ENCODE measurements around the gene ACOT7.
A peak's percentile ranks its signal among the peaks of the same experiment; 100 is the strongest.

Gene ACOT7

DNA sequence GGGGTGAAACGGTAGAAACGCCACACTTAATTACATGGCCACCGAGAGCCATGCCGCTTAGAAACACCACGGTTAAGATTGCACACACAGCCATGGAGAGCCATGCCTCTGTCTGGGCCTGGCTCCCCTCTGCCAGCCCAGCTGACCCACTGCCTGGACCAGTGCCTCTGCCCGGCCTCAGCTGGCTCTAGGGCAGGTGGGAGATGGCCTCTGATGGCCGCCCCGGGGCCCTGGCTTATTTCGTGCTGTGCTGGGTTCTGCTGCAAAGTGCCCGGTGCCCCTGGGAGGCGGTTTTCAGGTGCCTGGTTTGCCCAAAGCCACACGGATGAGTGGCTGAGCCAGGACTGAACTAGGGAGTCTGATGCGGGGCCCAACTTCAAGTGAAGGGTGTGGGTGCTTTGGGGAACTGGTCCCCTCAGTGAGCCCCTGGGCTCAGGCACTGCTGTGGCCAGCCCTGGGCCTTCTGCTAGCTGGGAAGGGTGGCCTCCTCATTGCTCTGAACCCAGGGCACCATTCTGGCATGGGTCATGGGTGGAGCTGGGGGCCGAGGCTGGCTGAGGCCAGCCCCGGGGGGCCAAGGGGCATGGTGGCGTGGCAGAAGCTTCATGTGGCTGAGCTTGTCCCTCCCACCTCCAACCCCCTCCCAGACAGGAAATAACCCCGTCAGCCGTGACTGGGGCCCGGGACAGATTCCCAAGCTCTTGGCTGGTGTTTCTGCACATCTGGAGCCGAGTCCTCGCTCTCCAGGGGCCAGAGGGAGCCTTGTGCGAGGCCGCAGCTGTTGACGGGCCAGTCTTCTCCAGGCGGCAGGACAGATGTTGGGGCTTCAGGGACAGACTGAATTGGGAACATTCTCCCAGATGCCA is 130.8 kb downstream of the ACOT7 start:
- DNase-seq: no peak

DNA sequence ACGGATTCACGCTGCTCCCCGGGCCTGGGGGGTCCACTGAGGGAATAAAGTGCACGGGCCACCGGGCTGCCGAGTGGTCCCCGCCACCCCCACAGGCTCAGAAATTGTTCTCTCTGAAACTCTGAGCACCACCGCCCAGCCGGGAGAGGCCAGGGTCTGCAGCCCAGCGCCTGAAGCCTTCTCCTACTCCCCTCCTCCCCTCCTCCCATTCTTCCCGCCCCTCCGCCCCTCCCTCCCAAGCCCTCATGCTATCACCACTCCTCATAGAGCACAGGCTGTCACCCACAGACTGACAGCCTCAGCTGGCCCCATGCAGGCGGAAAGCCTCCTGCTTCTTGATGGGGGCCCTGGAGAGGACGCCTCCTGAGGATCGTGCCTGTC is 132.0 kb downstream of the ACOT7 start:
- no peak for DNase-seq

- peak; percentile 9 for DNase-seq
Measured at GRCh38 chr1:6260961-6261614, 132.5 kb downstream of the ACOT7 start, which contains the start of gene GPR153. Gene GPR153 (minus strand): TSS chr1:6261098. CDS start chr1:6254905, 6,193 bp downstream.

GRCh38 chr1:6260433-6260934 is 133.1 kb downstream of the ACOT7 start:
- peak; percentile 13 for DNase-seq

GRCh38 chr1:6259491-6260362 is 133.8 kb downstream of the ACOT7 start:
- DNase-seq: peak; percentile 74

DNA sequence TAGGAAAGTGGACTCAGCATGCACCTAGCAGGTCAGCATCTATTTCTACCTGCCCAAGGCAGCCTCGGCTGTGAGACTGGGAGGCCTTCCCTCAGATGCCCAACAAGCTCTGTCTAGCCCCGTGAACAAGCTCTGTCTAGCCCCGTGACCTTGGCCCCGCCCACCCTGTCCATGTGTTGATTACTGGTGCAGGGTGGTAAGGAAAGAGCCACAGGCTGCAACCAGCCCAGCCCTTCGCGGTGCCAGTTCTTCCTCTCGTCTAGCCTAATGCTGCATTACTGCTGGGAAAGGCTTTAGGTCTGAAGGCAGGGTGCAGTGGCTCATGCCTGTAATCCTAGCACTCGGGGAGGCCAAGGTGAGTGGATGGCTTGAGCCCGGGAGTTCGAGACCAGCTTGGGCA is 134.9 kb downstream of the ACOT7 start:
- DNase-seq: no peak

DNA sequence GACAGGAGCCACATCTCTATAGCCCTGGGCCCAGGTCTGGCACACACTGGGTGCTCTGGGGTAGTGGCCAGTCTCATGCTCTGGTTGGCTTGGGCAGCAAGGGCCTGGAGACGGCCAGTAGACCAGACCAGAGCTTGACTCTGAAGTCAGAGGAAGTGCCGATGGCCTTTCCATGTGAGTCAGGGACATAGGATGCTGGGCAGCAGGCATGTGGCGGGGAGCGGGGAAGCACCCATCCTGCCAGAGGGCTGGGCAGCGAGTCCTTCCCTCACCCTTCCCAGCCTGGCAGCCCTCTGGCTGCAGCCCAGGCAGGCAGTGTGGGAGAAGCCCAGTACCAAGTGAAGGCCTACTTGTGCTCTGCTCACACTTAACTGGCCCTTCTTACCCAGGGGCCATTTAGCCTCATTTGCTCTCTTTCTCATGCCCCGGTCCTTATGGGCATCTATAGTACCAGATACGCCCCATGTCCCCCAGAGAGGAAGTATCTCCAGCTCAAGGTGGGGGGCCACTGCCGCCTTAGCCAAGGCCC is 136.0 kb downstream of the ACOT7 start:
- DNase-seq: no peak

GRCh38 chr1:6256645-6257044 is 136.9 kb downstream of the ACOT7 start:
- DNase-seq: no peak

- no peak for DNase-seq
Measured at GRCh38 chr1:6254691-6255090, 138.9 kb downstream of the ACOT7 start.

DNA sequence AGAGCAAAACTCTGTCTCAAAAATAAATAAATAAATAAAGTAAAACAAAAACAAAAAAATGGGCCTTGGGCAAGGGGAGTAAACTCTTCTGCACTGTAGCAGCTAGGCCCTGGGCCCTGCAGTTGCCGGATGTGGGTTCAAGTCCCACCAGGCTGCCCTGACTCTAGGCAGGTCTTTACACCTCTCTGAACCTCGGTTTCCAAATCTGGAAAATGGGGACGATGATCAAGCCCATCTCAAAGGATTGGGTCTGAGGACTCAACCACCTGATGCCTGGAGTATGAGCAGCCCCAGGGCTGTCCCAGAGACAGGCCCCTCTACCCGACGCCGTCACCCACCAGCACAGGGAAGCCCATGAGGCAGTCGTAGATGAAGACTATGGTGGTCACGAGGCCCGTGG is 140.2 kb downstream of the ACOT7 start:
- no peak for DNase-seq

DNA sequence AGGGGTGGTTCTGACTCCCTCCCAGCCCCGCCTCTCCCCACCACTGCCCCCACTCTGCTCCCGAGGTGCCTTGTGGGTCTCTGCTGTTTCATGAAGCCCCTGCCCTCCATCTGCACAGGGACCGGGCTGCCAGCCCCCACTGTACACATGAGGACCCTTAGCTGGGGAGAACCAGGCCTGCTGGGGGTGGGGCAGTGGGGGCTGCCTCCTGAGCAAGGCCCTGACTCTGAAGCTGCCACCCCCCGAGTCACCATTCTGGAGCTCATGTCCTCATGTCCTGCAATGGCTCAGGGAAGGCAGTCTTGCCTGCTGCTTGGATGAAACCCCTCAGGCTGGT is 141.2 kb downstream of the ACOT7 start:
- DNase-seq: no peak

DNA sequence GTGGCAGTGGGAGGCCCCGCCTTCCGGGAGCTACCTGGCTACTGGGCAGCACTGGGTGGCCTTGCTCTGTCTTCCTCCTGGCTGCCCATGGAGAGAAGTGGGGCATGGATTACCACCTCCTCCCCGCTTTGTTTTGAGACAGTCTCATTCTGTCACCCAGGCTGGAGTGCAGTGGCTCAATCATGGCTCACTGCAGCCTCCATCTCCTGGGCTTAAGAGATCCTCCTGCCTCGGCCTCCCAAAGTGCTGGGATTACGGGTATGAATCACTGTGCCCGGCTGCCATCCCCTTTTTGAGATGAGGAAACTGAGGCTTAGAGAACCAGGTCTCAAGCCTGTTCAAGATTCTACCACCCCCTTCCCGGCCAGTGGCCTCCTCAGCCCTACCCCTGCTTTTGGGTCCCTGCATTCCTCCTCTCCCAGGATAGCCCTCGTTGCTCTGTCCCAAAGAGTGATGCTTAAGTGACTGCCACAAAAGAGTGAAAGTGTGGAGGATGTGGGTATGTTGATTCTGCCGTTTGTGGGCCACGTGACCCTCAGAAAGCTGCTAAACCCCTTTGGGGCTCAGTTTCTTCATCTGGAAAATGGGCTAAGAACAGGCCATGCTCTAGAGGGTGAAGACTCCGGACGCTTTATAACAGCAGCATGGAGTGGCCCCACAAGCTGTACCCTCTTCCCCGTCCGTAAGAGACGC is 141.7 kb downstream of the ACOT7 start:
- DNase-seq: no peak

GRCh38 chr1:6251233-6251632 is 142.3 kb downstream of the ACOT7 start:
- DNase-seq: no peak

DNA sequence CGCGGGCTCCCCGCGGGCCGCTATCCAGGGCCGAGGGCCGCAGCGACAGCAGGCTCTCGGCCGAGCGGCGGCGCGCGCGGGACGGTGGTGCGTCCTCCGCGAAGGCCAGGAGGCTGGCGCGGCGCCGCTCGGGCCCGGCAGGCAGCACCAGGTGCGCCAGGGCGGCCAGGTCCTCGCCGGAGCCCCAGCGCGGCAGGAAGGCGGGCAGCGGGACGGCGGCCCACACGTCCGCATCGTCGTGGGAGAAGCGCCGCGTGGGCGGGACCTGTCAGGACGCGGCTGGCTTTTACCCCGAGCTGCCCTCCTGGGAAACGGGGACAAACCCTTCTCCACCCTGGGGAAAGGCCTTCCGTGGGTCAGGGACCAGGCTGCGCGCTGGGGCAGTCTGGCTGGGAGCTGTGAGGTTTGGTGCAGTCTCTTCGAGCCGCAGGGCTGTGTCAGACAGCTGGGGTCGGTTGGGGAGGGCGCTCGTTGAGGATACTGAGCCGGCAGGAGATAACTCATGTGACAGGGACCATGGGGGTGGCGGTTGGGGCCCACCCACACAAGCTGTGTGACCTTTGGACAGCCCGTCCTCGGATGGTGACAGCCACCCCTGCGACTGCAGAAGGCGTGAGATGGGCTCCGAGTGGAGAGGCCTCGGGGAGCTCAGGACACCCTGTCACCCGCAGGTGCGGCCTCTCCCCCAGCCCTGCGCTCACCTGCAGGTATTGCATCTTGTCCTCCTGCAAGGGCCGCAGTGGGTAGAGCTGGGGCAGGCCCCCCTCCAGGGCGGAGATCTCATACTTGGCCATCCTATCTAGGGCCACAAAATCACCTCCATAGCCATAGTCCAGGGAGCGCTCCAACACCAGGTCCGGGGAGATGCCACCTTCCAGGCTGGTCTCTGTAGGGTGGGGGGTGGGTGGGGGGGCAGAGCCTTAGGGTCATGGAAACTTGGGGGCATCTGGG is 143.6 kb downstream of the ACOT7 start:
- no peak for DNase-seq

DNA sequence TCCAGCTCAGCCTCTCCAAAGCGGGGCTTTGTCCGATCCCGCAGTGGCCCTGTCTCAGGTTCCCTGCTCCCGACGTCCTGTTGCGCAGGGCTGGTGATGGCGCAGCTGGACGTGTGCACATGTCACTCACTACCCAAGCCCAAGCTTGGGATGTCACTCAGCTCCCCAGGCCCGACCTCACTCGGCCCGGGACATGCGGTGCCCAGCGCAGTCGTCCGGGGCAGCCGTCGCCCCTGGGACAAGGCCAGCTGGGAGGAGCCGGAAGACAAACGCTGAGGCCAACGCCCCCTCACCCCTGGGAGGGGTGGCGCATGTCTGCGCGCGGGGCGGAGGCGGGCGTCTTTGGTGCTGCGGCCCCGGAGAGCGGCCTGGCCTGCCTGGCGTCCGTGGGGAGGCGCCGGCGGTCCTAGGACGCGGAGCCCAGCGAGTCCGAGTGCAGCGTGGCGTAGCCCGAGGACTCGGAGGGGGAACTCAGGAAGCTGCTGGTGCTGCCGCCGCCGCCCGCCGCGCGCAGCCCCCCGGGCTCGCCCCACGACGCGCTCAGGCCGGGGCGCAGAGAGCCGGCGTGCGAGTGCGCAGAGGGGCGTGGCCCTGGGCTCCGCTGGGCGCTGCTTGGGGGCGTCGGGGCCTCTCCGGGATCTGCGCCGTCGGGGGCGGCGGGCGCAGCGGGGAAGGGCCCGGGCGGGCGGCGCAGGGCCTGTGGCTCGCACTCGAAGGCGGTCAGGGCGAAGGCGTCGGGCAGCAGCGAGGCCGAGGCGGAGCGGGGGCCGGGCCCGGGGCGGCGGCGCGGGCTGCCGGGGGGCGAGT is 144.4 kb downstream of the ACOT7 start:
- DNase-seq: no peak

DNA sequence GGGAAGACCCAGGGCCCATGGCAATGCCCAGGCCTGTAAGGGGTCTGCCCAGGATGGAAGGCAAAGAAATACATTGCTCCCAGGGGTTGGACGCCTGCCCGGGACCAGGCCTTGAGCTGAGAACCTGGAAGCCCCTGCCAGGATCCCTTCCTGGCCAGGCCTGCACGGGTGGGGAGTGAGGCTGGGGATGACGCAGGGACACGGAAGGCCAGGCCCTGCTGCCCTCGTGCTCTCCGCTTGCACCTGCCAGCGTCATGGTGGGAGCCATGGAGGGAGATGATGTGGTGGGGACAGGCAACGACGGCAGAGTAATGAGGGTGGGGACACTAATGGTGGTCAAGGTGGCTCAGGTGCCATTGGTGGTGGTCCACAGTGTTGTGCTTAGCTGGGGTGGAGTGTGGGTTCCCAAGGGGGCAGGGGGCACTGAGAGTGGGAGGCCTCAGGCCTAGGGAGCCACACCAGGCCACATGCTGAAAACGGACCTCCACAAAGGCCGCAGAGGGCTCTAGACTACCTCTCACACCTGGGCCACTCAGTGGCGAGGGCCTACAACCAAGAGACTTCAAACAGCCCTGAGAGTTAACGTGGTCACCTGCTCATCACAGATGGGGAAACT is 145.3 kb downstream of the ACOT7 start:
- DNase-seq: no peak

- DNase-seq: no peak
Measured at GRCh38 chr1:6247651-6248050, 145.9 kb downstream of the ACOT7 start.

GRCh38 chr1:6246497-6247467 is 146.8 kb downstream of the ACOT7 start:
- peak; percentile 69 for DNase-seq

Measured in effector CD8-positive, alpha-beta T cell (primary cell).